Measurements from ENCODE around the gene PI16. TPM values are rescaled to one million over a fixed set of nuclear protein-coding genes. Genes with fewer than 3 reads are reported as not detected.

PI16 gene
- not detected in 2 replicates for total RNA-seq

GRCh38 chr6:36954262-36954931, at the start of gene PI16:
PI16 (plus strand) TSS chr6:36954738; CDS start chr6:36954761, 23 bp downstream.

GRCh38 chr6:36985808-36986703, 31.5 kb downstream of the PI16 start, which contains the start of gene MTCH1:
MTCH1 (minus strand) TSS chr6:36986196; CDS start chr6:36986173, 23 bp downstream.

GRCh38 chr6:37005061-37005810, 50.7 kb downstream of the PI16 start, which contains the start of gene FGD2:
FGD2 (plus strand) TSS chr6:37005655; CDS start chr6:37005818, 163 bp downstream.

Other genes starting within 250 kb of the PI16 start
- gene CPNE5, start 115.3 kb upstream of the PI16 start, total RNA-seq = not detected in 2 replicates
- gene PPIL1, start 79.9 kb upstream of the PI16 start, total RNA-seq = 15.1 and 26.2 TPM in 2 replicates
- gene C6orf89, start 68.8 kb upstream of the PI16 start, total RNA-seq = 33.4 and 37.1 TPM in 2 replicates
- 125 and 170 TPM in 2 replicates for gene MTCH1, start 31.5 kb downstream of the PI16 start, total RNA-seq
- not detected in 2 replicates for gene FGD2, start 50.9 kb downstream of the PI16 start, total RNA-seq
- 6.5 and 9.2 TPM in 2 replicates for gene PIM1, start 215.4 kb downstream of the PI16 start, total RNA-seq

Measured in subcutaneous preadipocyte (primary cell).